SIG-M5 (cell line): Measurements from ENCODE around the gene SMARCB1.

ENCODE experiments used
- DNase-seq: peaks from one replicate; lab custom pipeline; 2025; lab: John Stamatoyannopoulos, UW

The SMARCB1 gene

GRCh38 chr22:23803001-23803819 is 16.4 kb downstream of the SMARCB1 start:
- DNase-seq, result no peak

DNA sequence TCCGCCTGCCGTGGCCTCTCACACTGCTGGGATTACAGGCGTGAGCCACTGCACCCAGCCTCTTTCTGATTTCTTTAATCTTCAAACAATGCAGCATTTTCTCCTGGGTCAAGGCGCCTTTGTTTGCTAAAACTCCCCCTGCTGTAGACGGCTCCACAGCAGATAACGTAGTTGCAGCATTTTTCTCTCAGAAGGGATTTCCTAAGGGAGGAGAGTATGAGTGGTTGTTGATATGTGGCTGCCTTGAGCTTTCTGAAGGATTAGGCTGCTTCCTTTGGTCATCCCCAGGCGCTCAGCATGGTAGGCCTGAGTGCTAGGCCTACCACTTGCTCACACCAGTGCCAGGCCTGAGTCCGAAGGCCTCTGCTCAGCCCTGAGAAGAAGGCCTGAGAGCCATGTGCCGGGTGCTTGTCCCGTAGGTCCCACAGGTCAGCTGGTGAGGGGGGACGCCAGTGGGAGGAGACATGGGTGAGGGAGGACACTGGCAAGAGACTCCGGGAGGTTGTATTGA is 18.1 kb downstream of the SMARCB1 start:
- no peak for DNase-seq

- DNase-seq, result no peak
These were observed 20.1 kb downstream of the SMARCB1 start for GRCh38 chr22:23806837-23807236.

DNA sequence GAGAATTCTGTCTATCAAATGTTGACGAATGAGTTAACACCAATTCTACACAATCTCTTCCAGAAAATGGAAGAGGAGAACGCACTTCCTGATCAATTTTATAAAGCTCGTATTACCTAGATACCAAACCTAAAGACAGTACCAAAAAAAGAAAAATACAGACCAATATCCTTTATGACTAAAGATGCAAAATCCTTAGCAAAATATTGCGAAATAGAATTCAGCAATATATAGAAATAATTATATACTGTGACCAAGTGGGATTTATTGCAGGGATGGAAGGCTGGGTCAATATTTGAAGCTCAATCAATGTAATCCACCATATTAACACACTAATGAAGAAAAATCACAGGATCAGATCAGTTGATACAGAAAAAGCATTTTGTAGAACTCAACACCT is 25.6 kb downstream of the SMARCB1 start:
- DNase-seq, result no peak

DNA sequence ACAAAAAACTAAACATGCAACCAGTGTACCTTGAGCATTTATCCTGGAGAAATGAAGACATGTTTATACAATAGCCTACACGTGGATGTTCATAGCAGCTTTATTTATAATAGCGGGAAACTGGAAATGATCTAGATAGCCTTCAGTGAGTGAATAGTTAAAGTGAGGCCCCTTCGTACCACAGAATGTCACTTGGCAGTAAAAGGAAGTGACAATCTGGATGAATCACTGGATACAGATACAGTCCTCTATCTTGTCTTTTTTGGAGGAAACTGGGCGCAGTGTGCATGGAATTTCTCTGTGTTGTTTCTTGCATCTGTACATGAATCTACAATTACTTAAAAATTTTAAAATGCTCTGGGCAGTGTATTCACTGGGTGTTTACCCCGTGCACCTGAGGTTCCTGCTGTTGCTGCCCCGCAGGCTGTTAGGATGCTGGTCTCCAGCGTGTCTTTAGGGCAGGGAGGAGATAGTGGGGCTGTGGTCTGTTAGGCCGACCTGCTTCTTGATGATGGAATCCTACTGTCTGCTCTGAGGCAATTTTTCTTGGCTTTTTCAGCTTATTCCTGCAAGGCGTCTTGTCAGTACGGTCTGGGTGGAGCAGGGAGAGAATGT is 28.9 kb downstream of the SMARCB1 start:
- no peak for DNase-seq

DNA sequence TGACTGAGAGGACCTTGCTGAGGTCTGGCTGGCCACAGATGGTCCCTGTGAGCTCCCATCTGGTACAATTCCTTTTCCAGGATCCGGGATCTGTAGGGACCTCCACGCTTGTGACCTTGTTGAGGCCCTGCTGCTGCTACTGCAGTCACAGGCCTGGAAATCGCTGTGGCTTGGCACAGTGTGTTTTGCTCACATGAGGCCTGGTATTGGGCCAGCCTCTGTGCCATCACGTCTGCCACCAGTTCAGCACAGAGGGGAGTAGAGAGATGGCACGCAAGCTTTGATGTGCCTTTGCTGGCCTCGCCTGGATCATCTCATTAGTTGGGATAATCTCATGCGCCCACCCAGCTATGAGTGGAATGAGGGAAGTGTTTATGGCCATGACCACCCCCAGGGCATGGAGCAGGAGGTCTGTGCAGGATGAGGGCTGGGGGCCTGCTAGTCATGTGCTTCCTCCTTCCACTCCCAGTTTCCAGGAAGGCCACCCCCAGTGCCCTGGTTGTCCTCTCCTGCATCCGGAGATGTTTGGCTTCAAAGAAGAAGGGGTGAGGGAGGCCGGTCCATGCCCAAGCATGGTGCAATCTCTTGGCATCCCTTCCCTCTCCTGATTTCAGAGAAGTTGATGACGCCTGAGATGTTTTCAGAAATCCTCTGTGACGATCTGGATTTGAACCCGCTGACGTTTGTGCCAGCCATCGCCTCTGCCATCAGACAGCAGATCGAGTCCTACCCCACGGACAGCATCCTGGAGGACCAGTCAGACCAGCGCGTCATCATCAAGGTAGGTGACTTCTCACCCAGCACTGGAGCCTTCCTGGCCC is 29.6 kb downstream of the SMARCB1 start:
- DNase-seq, result no peak

GRCh38 chr22:23817146-23817545 is 30.4 kb downstream of the SMARCB1 start:
- DNase-seq, result no peak

DNA sequence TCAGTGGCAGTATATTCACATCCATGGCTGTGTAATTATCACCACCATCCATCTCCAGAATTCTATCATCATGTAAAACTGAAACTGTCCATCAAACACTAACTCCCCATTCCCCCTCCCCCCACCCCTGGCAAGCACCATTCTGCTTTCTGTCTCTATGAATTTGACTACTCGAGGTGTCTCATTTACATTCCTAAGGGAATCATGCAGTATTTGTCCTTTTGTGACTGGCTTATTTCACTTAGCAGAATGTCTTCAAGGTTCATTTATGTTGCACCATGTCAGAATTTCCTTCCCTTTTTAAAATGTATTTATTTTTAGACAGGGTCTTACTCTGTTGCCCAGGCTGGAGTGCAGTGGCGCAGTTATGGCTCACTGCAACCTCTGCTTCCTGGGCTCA is 31.8 kb downstream of the SMARCB1 start:
- no peak for DNase-seq

GRCh38 chr22:23820748-23821211 is 34.0 kb downstream of the SMARCB1 start:
- no peak for DNase-seq

DNA sequence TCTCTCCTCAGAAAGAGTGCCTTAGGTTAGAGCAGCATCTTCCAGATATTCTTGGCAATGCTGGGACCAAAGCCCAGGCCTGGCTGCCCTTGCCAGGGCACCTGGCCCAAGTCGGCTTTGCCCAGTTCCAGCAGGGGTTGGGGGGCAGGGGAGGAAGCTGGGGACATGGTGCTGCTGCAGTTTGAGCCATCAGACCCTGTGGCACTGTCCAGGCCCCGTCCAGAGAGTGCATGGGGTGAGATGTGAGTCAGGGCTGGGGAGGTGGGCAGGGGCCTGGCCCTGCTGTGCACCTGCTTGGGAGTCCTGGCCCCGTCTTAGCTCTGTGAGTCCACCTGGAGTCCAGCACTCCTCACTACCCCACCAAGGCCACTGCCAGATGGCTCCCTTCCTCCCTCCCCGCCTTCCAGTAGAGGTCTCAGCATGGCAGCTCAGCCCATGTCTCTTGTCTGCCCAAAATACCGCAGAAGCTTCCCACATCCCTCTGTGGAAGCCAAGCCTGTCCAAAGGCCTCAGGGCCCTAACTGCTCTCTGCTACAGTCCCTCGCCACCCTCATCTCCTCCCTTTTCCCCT is 35.4 kb downstream of the SMARCB1 start:
- DNase-seq, result no peak

- DNase-seq, result no peak
These were observed 36.6 kb downstream of the SMARCB1 start for GRCh38 chr22:23823331-23823791.

GRCh38 chr22:23824476-23825245 is 37.9 kb downstream of the SMARCB1 start:
- DNase-seq, result no peak

GRCh38 chr22:23825246-23825905 is 38.6 kb downstream of the SMARCB1 start:
- DNase-seq, result no peak

GRCh38 chr22:23826510-23827350 is 40.0 kb downstream of the SMARCB1 start:
- no peak for DNase-seq

GRCh38 chr22:23827351-23827995 is 40.7 kb downstream of the SMARCB1 start:
- no peak for DNase-seq

DNA sequence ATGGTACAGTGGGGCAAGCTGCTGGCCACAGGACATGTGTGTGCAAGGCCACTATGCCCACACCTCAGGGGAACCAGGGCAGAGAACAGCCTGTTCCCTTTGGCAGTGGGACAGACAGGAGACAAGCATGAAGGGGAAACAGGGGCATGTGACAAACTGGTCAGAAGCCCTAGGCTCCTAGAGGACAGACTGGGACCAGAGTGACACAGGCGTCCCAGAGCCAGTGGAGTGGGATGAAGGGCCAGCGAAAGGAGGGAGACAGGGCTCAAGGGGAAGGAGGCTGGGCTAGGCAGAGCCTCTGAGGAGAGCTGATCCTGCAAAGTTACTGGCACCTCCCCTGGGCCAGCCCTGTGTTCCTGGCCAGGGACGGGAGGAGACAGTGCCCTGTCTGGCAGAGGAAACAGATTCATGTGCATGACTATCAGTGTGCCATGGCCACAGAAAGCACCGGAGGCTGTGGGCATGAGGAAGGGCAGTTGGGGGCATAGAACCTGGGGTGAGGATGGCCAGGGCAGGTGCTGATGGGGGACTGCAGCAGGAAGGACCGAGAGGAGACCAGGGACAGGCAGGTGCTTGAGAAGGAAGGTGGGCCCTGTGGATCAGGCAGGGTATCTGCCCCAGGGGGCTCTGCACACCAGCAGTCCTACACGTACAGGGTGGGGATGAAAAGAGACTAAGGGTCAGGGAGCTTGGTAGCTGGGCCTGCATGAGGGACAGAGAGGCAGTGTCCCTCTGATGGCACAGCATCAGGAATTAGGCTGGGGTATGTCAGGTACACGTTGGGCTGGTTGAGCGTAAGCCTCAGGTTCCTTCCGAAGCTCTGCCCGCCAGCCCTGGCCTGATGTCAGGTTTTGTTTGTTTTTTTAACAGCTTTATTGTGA is 42.3 kb downstream of the SMARCB1 start:
- no peak for DNase-seq

GRCh38 chr22:23829845-23830372 is 43.1 kb downstream of the SMARCB1 start:
- no peak for DNase-seq

GRCh38 chr22:23831261-23831660 is 44.5 kb downstream of the SMARCB1 start:
- DNase-seq, result no peak
